Upper lobe of right lung (tissue), 1 donor: Measurements from ENCODE around the gene IL18. TPM values are rescaled to one million over a fixed set of nuclear protein-coding genes. Genes with fewer than 3 reads are reported as not detected.
"Not testable (repeated sequence)": the region's sequence is repeated elsewhere in the genome, so short reads cannot be mapped to it uniquely, and the experiment has no call there.

ENCODE experiments used
- ATAC-seq: fragments of 200-7000 bp; cut with Tn5 transposase; one replicate; pipeline ENCODE4 v1.9.1; 2020; ENCODE audit warnings: mild to moderate bottlenecking, moderate library complexity
- DNase-seq: peaks from one replicate; pipeline ENCODE4 v3.0.0-alpha.2; 2020
- H3K27ac ChIP-seq: fragments of 200-600 bp; one replicate; pipeline ENCODE4 v1.8.0; 2022
- H3K27me3 ChIP-seq: fragments of 200-600 bp; one replicate; pipeline ENCODE4 v1.8.0; 2022; ENCODE audit warnings: mild to moderate bottlenecking
- H3K36me3 ChIP-seq: fragments of 200-600 bp; one replicate; pipeline ENCODE4 v1.8.0; 2022
- H3K4me1 ChIP-seq: fragments of 200-600 bp; one replicate; pipeline ENCODE4 v1.8.0; 2022
- H3K4me3 ChIP-seq: fragments of 200-600 bp; one replicate; pipeline ENCODE4 v1.8.0; 2022; ENCODE audit warnings: mild to moderate bottlenecking
- H3K9me3 ChIP-seq: fragments of 200-600 bp; one replicate; pipeline ENCODE4 v1.8.0; 2022
- intact Hi-C: fragments of 100-400 bp; cut with DNase I; formaldehyde crosslinking; loops from one replicate; pipeline ENCODE4 v1.11.0; 2022
- total RNA-seq: library from RNA; stranded (reverse); fragmentation: NEBNext Ultra II Directional; extraction: Animal tissue kit (Norgen Biotek cat#: 25700); gene quantifications from one replicate; pipeline ENCODE4 v1.2.1, GENCODE V29; 2021
- TF ChIP-seq, protein P1 (sequence below): fragments of 200-600 bp; IDR thresholded peaks from one replicate; pipeline ENCODE4 v1.8.0; 2022; ENCODE audit warnings: antibody characterized with exemption
- donor health status: DM: no; HTN: yes; CAD: no; lungs with severe emphysema.

The IL18 gene
- total RNA-seq, 1 donor from 2014 or later = 49.9 TPM

DNA sequence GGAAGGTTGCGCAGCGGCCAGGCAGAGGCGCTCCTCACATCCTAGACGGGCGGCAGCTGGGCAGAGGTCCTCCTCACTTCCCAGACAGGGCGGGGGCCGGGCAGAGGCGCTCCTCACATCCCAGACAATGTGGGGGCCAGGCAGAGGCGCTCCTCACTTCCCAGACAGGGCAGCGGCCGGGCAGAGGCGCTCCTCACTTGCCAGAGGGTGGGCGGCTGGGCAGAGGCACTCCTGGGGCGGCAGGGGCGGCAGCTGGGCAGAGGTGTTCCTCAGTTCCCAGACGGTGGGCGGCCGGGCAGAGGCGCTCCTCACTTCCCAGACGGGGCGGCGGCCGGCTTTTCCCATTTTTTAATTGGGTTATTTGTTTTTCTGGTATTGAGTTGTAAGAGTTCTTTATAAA, 42.2 kb upstream of the IL18 start:
- Histone ChIP-seq H3K4me1 (no peaks in the 10 kb centered on the region), H3K9me3 (no peaks in the 10 kb centered on the region), H3K36me3 (no peaks in the 10 kb centered on the region), H3K4me3 (no peak overlapping the region), H3K27me3 (no peaks in the 10 kb centered on the region), H3K27ac (no peak overlapping the region)
- ATAC-seq (no peak), DNase-seq (no peak)
- intact Hi-C loops = no loop called here
- TF ChIP-seq, protein P1, sequence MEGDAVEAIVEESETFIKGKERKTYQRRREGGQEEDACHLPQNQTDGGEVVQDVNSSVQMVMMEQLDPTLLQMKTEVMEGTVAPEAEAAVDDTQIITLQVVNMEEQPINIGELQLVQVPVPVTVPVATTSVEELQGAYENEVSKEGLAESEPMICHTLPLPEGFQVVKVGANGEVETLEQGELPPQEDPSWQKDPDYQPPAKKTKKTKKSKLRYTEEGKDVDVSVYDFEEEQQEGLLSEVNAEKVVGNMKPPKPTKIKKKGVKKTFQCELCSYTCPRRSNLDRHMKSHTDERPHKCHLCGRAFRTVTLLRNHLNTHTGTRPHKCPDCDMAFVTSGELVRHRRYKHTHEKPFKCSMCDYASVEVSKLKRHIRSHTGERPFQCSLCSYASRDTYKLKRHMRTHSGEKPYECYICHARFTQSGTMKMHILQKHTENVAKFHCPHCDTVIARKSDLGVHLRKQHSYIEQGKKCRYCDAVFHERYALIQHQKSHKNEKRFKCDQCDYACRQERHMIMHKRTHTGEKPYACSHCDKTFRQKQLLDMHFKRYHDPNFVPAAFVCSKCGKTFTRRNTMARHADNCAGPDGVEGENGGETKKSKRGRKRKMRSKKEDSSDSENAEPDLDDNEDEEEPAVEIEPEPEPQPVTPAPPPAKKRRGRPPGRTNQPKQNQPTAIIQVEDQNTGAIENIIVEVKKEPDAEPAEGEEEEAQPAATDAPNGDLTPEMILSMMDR = no peak

DNA sequence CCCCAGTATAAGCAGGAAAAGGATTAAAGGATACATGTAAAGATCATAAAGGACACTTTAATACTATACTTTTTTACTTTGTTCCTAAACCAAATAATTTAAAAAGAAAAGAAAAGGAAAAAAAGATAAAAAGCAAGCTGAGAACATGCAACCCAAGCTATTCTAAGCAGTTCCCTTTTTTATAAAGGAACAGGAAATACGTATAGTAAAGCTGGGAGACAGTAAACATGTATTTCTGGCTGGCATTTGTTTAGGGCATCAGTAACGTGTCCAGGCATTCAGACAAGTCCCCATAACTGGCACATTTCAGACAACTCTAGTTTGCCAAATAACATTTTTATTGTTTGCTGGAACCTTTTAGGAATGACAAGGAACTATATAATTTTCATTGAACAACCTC, 36.4 kb upstream of the IL18 start:
- DNase-seq (no peak), ATAC-seq (no peak)
- TF ChIP-seq, protein P1 = no peak
- intact Hi-C loops = no loop called here
- Histone ChIP-seq H3K27me3 (no peaks in the 10 kb centered on the region), H3K9me3 (no peaks in the 10 kb centered on the region), H3K27ac (no peak overlapping the region), H3K4me3 (no peak overlapping the region), H3K4me1 (no peaks in the 10 kb centered on the region), H3K36me3 (no peaks in the 10 kb centered on the region)

DNA sequence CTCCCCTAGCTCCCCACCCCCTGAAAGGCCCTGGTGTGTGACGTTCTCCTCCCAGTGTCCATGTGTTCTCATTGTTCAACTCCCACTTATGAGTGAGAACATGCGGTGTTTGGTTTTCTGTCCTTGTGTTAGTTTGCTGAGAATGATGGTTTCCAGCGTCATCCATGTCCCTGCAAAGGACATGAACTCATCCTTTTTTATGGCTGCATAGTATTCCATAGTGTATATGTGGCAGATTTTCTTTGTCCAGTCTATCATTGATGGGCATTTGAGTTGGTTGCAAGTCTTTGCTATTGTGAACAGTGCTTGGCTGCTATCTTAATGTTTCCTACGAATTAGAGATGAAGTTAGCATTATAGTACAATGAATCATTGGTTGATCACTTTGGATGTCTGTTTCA, 35.2 kb upstream of the IL18 start:
- H3K36me3 ChIP-seq, intact Hi-C loops, H3K27ac ChIP-seq, H3K4me1 ChIP-seq, ATAC-seq, H3K4me3 ChIP-seq, H3K9me3 ChIP-seq, DNase-seq, H3K27me3 ChIP-seq: not testable (repeated sequence)

DNA sequence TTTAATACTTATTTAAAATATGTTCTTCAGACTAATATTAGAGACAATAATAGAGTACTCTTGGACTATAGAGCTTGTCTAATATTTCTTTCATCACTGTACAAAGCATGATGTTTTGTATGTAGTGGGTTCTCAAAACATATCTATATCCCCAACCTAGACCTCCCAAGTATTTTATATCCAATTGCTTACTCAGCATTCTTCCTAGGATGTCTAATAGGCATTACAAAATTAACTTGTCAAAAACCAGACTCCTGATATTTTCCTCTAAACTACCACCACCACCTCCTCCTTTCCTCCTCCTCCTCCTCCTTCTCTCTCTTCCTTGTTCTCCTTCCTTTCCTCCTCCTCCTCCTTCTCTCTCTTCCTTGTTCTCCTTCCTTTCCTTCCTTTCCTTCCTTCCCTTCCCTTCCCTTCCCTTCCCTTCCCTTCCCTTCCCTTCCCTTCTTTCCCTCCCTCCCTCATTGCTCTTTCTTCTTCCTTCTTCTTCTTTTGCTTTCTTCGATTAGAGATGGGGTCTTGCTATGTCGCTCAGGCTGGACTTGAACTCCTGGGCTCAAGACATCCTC, 32.7 kb upstream of the IL18 start:
- TF ChIP-seq, protein P1 = no peak
- no peaks in the 10 kb centered on the region for H3K27me3 ChIP-seq
- intact Hi-C loops = no loop called here
- H3K36me3 ChIP-seq = no peaks in the 10 kb centered on the region
- no peak for ATAC-seq
- no peak overlapping the region for H3K4me3 ChIP-seq
- no peaks in the 10 kb centered on the region for H3K4me1 ChIP-seq
- no peak for DNase-seq
- H3K9me3 ChIP-seq = no peaks in the 10 kb centered on the region
- no peak overlapping the region for H3K27ac ChIP-seq

DNA sequence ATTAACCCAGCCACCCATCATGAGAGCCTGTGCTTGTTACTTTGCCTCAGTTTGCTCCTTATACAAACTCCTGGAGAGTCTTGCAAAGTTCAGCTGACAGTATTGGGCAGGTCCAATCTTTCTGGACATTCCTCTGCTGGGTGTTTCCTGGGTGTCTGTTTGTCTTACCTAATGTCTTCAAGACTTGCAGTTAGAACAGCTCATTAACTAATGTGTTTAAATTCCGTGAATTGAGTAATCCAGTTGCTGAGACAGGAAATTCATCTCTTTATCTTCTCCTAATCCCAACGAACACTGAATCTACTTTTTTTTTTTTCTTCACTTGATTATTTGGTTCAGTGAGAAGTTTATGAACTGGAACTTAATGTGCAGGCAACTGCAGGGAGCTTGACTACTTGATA, 32.1 kb upstream of the IL18 start:
- H3K9me3 ChIP-seq = no peaks in the 10 kb centered on the region
- H3K36me3 ChIP-seq = no peaks in the 10 kb centered on the region
- no peak overlapping the region for H3K4me3 ChIP-seq
- H3K4me1 ChIP-seq = no peaks in the 10 kb centered on the region
- TF ChIP-seq, protein P1 = no peak
- H3K27ac ChIP-seq = no peak overlapping the region
- DNase-seq = no peak
- peak; percentile 49 for ATAC-seq
- intact Hi-C loops = no loop called here
- H3K27me3 ChIP-seq = no peaks in the 10 kb centered on the region

DNA sequence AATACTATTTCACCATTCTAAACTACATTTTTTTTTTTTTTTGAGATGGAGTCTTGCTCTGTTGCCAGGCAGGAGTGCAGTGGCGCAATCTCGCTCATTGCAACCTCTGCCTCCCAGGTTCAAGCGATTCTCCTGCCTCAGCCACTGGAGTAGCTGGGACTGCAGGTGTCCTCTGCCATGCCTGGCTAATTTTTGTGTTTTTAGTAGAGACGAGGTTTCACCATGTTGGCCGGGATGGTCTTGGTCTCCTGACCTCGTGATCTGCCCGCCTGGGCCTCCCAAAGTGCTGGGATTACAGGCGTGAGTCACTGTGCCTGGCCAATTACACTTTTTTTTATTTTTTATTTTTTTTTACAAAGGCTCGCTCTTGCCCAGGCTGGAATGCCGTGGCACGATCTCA, 31.2 kb upstream of the IL18 start:
- ATAC-seq, DNase-seq, H3K9me3 ChIP-seq, H3K27me3 ChIP-seq, intact Hi-C loops, H3K4me3 ChIP-seq, H3K27ac ChIP-seq, H3K36me3 ChIP-seq, H3K4me1 ChIP-seq: not testable (repeated sequence)

DNA sequence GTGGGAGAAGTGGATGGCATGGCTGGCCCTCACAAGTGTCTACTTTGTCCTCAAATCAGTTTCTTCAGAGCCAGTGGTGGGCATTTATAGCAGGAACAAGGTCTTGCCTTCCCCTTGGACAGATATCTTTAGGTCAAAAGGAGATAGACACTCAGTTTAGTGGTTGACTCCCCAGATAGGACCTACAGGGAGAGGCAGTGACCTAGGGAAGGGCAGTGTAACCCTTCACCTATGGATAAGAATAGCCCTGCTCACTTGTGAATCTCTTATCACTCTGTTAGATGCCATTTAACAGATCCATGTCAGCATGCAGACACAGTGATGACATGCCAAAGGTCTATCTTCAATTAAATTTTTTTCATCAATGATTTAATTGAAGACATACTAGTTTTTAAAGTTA, 22.4 kb upstream of the IL18 start:
- Histone ChIP-seq H3K27ac (no peak overlapping the region), H3K36me3 (no peaks in the 10 kb centered on the region), H3K9me3 (no peaks in the 10 kb centered on the region), H3K27me3 (no peaks in the 10 kb centered on the region), H3K4me3 (no peak overlapping the region), H3K4me1 (no peaks in the 10 kb centered on the region)
- intact Hi-C loops = no loop called here
- TF ChIP-seq, protein P1 = no peak
- no peak for DNase-seq
- no peak for ATAC-seq
